H7 (cell line): ENCODE data around the gene GPR132. TPM values are rescaled to one million over a fixed set of nuclear protein-coding genes. Genes with fewer than 3 reads are reported as not detected.
A peak's percentile ranks its signal among the peaks of the same experiment; 100 is the strongest.
"Not testable (repeated sequence)": the region's sequence is repeated elsewhere in the genome, so short reads cannot be mapped to it uniquely, and the experiment has no call there.

Experiments used
- DNase-seq: peaks from one replicate; pipeline ENCODE4 v3.0.0; 2012
- H3K27me3 ChIP-seq: 2 replicates; pipeline ENCODE4 v1.6.0; 2011; ENCODE audit warnings: mild to moderate bottlenecking, low read length; ENCODE audit not compliant: control insufficient read depth, insufficient read depth
- H3K36me3 ChIP-seq: replicated peaks from 2 replicates; pipeline ENCODE4 v1.5.1; 2011; ENCODE audit warnings: low read length; ENCODE audit not compliant: control insufficient read depth, insufficient read depth
- H3K4me3 ChIP-seq: 2 replicates; pipeline ENCODE4 v1.5.1; 2011; ENCODE audit warnings: low read depth, mild to moderate bottlenecking, control low read depth, low read length, moderate library complexity; ENCODE audit not compliant: insufficient read depth
- total RNA-seq: library from RNA; depleted of rRNA; stranded (reverse); fragments of >200 nt; shearing (Covaris generic); gene quantifications from 2 replicates; pipeline ENCODE4 v1.2.3, GENCODE V29; 2014

The GPR132 gene
- total RNA-seq, 1 experiment from 2014 or later = not detected

DNA sequence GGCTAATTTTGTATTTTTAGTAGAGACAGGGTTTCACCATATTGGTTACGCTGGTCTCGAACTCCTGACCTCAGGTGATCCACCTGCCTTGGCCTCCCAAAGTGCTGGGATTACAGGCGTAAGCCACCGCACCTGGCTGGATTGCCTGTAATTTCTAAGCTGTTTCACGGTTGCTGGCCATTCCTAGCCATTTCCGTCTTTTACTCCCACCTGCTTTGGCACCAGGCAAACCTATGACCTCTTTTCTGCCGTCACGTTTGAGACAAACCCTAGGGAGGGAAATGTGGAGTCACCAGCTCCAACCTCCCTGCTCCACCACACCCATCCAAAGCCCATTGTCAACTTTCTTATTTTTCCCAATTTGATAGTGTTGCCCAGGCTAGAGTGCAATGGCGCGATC is 1.2 kb downstream of the GPR132 start:
- no peaks in the 10 kb centered on the region for H3K27me3 ChIP-seq
- no peaks in the 10 kb centered on the region for H3K36me3 ChIP-seq
- no peak overlapping the region for H3K4me3 ChIP-seq
- no peak for DNase-seq

DNA sequence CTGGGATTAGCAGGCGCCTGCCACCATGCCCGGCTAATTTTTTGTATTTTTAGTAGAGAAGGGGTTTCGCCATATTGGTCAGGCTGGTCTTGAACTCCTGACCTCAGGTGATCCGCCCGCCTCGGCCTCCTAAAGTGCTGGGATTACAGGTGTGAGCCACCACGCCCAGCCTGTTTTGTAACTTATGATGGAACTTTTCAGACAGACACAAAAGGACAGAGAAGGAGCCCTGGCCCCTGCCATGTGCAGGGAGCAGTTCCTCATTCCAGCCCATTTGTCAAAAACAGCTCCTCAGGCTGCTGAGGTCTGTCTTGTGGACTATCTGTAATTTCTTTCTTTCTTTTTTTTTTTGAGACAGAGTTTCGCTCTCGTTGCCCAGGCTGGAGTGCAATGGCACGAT is 1.7 kb downstream of the GPR132 start:
- not testable (repeated sequence) for H3K27me3 ChIP-seq, H3K4me3 ChIP-seq, DNase-seq, H3K36me3 ChIP-seq

DNA sequence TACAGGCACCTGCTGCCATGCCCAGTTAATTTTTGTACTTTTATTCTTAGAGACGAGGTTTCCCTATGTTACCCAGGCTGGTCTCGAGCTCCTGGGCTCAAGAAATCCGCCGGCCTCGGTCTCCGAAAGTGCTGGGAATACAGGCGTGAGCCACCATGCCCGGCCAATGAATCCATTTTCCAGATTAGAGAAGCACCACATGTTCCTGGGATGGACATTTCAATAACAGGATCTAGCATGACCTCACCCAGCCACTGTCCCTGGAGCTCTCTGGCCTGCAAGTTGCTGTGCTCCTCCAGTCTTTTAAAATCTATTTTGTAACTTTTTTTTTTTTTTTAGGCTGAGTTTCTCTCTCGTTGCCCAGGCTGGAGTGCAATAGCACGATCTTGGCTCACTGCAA is 2.2 kb downstream of the GPR132 start:
- Histone ChIP-seq H3K36me3 (no peaks in the 10 kb centered on the region), H3K27me3 (no peaks in the 10 kb centered on the region), H3K4me3 (no peak overlapping the region)
- no peak for DNase-seq

DNA sequence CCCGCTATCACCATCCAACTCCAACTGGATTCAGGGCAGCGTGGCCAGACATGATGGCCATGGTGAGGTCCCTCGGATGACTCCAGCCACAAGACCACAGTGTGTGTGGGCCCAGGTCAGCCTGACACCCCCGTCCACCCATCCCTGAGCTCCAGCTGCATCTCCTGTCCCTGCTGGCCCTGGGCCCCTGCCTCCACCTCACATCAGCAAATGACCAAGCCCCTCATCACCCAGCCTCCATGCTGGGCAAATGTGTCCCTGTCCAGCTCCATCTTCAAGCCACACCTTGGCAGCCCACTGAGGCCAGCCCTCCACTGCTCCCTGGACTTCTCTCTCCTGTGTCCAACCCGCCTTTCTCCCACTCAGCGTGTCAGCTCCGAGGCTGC is 3.2 kb downstream of the GPR132 start:
- no peak for DNase-seq
- H3K36me3 ChIP-seq = no peaks in the 10 kb centered on the region
- H3K4me3 ChIP-seq = no peak overlapping the region
- no peaks in the 10 kb centered on the region for H3K27me3 ChIP-seq

DNA sequence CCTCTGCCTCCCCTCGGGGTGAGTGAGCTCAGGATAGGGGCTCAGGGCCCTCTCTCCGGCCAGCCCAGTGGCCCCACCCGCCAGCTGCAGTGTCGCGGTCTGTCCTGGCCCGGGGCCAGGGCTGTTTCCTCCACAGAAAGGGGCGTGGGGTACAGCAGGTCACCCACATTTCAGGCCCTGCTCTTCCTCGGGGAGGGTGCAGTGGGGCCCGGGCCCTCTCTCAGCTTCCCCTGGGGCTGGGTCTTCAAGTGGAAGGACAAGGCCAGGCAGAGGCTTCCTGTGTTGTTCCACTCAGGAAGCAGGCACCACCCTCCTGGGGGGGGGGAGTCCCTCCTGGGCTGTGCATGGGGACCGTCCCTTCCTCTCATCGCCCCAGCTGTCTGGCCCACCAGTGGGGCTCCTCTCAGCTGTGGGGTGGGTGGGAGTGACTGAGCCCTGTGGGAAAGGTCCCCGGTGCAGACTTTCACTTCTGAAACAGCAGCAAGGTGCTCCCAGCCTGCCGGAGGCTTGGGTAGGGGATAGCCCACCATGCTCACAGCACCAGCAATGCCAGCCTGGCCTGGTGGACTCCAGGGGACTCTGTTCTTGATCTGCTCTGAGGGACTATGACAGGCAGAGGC is 3.7 kb downstream of the GPR132 start:
- no peaks in the 10 kb centered on the region for H3K36me3 ChIP-seq
- peaks cover 3% of the 10 kb centered on the region; the same call in 1 of the 2 replicates for H3K27me3 ChIP-seq
- no peak overlapping the region for H3K4me3 ChIP-seq
- no peak for DNase-seq

DNA sequence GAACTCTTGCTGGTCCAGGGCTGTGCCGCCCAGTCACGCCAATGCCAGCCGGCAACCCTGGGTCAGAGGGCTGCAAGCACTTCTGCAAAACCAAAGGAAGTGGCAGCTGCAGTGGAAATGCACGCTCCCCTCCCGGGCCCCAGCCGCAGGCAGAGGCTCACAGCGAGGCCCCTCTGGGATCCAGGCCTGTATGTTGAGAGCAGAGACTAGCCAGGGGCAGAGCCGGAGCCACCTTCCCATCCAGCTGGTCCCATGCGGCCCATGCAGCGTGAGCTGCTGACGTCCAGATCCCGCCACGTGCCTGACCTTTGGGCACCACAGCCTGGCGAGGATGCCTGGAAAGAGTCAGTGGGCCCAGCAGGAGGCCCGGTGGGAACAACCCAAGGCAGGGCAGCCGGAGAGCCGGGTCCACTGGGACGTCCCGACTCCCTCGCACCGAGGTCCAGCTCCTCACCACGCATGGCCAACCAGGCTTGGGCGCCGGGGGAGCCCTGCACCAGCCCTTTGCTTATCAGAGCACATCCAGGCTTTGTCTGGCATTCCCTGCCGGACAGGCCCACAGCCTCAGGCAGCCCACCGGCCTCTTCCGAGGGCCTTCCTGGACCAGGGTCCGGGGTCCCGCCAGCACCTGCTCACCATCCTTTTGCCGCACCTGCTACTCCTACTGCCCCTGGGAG is 4.3 kb downstream of the GPR132 start:
- H3K4me3 ChIP-seq = no peak overlapping the region
- H3K27me3 ChIP-seq = peaks cover 9% of the 10 kb centered on the region; the same call in 1 of the 2 replicates
- DNase-seq = peak; percentile 73
- H3K36me3 ChIP-seq = no peaks in the 10 kb centered on the region

DNA sequence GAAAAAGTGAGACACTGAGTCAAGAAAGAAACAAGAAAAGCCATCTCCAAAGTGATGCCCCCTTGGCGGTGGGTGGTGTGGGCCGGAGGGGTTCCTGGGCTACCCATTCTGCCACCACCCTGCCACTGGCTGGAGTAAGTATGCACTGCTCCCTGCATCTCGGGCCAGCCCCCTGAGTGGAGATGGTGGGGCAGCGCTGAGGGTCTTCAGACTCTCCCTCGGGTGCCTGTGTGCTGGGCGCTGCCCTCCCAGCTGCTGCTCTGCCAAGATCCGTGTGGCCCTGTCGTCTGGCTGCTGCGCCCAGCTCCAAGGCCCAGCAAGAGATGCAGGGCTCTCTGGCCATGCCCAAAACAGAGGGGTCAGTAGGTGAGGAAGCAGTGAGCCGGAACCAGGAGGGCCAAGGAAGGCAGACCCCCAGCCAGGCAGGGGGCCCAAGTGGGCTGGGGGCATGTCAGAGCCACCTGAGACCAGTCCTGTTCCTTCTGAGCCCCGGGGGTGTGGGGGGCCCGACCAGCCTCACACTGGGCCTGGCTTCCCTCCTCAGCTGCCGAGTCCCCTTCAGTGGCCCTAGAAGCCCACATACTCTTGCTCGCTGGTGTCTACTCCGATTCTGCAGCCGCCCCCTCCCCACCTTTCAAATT is 5.2 kb downstream of the GPR132 start:
- Histone ChIP-seq H3K36me3 (no peaks in the 10 kb centered on the region), H3K4me3 (no peak overlapping the region), H3K27me3 (peaks cover 17% of the 10 kb centered on the region; the same call in 1 of the 2 replicates)
- peak; percentile 58 for DNase-seq

DNA sequence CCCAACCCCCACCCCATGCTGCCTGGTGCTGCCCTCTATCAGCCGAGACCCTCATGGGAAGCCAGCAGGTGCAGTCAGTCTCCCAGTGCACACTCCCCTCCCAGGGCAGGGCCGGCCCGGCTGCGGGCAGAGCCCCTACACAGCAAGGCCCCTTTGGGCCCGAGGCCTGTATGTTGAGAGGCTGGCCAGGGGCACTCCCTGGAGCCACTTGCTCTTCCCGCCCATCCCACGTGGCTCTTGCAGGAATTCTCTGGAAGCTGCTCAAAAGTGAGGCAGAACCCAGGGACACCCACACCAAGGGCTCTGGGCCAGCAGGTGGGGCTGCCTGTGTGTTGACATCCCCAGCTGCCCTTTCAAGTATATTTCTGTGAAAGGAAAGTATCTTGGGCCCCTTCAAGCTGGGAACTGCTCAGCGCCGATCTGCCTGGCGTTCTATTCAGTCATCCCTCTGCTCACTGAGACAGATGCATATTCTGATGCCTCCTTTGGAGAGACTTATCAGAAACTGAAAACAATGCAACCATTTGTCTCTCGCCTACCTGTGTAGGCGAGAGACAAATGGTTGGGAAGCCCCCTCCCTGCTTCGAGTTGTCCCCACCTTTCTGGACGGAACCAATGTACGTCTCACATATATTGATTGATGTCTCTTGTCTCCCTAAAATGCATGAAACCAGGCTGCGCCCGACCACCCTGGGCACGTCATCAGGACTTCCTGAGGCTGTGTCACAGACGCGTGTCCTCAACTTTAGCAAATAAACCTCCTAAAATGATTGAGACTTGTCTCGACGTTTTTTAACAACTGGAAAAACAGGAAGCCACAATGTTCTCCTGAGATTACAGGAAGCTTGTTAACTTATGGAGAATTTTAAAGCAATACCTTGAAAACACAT is 6.0 kb downstream of the GPR132 start:
- Histone ChIP-seq H3K27me3 (peaks cover 17% of the 10 kb centered on the region; the same call in 1 of the 2 replicates), H3K36me3 (no peaks in the 10 kb centered on the region), H3K4me3 (no peak overlapping the region)
- DNase-seq = peak; percentile 90

DNA sequence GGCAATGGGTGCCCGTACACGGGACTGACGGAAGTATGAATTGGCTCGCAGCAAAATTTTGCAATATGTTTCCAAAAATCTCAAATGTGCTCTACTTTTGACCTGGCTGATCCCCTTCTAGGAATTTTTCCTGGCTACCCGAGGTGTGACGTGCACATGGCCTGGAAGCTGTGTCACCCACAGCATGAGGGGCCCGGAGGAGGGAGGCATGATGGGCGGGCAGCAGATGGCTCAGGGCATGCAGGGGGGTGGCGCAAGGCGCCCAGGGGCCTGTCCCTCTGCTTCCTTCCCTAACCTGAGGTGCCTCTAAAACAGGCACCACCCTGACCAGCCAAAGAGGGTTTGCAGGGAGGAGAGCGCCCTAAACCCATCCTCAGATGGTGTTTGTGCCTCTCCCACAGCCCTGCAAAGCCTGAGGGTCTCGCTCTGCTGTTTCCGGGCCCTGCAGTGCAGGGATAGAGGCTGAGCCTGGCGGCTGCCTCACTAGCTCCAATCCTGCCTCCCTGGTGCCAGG is 6.7 kb downstream of the GPR132 start:
- no peak for DNase-seq
- no peak overlapping the region for H3K4me3 ChIP-seq
- peaks cover 17% of the 10 kb centered on the region; the same call in 1 of the 2 replicates for H3K27me3 ChIP-seq

DNA sequence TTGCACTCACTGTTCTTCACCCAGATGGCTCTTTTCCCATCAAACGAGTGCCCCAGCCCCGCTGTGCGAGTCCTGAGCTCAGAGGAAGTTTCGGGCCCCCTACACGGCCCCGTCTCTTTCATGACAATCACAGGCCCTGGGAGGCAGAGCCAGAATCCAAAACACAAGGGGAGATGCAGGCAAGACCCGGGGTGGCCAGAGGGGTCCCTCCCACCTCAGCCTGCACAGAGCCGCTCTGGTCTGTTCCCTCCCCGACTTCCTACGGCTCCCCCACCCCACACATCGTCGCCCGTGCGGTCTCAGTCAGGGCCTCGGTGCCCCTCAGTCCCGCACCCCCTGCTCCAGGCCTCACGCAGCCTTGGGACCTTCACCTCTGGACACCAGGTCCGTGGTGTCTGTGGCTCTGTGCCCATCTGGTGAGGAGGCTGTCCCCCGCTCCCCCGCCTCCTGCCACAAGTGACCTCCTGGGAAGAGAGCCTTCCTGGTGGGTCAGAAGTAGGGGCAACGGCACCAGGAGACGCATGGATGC is 8.9 kb downstream of the GPR132 start:
- Histone ChIP-seq H3K4me3 (peak overlapping the region; percentile 9; the same call in 1 of the 2 replicates), H3K36me3 (no peaks in the 10 kb centered on the region), H3K27me3 (peaks cover 17% of the 10 kb centered on the region; the same call in 1 of the 2 replicates)
- peak; percentile 88 for DNase-seq

More for the DNA sequence above, 6.7 kb downstream of the GPR132 start:
- H3K36me3 ChIP-seq = no peaks in the 10 kb centered on the region

DNA sequence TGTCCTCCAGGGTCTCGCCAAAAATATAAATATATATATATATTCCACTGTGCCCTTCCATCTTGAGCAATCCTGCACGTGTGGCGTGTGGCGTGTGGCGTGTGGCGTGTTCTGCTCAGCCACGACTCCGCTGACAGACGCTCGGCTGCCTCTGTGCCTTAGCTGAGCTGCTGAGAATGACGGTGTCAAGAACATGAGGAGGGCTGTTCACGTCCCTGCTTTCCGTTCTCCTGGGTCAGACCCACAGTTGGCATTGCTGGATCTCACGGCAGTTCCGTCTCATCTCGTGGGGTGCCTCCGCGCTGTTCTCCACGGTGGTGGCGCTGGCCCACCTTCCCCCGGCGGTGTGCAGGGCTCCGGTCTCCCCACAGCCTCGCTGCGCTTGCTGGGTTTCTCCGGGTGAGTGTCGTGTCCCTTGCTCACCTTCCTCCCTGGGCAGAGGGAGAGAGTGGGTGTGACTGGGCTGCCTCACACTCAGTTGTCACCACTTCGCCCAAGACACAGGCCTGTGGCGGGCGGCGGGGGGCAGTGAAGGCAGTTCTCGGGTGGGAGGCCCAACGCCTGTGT is 9.4 kb downstream of the GPR132 start:
- peak; percentile 79 for DNase-seq
- H3K27me3 ChIP-seq = peaks cover 17% of the 10 kb centered on the region; the same call in 1 of the 2 replicates
- H3K36me3 ChIP-seq = no peaks in the 10 kb centered on the region
- H3K4me3 ChIP-seq = peak overlapping the region; percentile 9; the same call in 1 of the 2 replicates

DNA sequence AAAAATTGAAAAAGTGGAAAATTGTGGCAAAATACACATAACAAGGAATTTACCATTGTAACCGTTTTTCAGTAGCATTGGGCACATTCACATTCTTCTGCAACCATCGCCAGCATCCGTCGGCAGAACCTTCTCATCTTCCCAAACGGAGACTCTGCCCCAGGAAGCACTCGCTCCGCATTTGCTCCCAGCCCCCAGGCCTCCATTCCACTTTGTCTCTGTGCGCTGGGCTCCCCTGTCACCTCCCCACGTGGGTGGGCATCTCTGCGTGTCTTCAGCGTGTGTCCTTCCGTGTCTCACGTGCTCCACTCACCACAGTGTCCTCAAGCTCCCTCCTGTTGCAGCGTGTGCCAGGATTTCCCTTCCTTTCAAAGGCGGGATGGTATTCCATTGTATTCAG is 9.9 kb downstream of the GPR132 start:
- H3K4me3 ChIP-seq = no peak overlapping the region
- DNase-seq = peak; percentile 70
- peaks cover 17% of the 10 kb centered on the region; the same call in 1 of the 2 replicates for H3K27me3 ChIP-seq
- H3K36me3 ChIP-seq = no peaks in the 10 kb centered on the region

DNA sequence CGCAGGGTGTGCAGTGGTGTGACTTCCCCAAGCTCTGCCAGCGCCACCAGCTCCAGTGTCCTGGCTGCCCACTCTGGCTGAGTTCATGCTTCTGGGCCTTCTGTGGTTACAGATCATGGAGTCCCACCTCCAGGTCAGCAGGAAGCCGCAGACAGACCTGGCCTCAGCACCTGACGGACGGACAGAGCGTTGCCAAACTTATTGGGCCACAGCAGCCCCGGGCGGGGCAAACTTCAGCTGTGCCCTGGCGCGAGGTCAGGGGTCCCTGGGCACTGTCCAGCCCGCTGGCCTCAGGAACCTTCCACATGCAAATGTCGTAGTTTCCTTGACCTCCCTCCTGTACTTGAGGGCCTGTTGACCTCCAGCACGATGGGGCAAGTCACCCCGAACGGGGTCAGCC is 11.2 kb downstream of the GPR132 start:
- H3K4me3 ChIP-seq = no peak overlapping the region
- DNase-seq = peak; percentile 32
- H3K27me3 ChIP-seq = peaks cover 17% of the 10 kb centered on the region; the same call in 1 of the 2 replicates
- H3K36me3 ChIP-seq = no peaks in the 10 kb centered on the region
